Gastroesophageal sphincter (tissue), 4 donors: ENCODE measurements around the gene ARHGAP9. TPM values are rescaled to one million over a fixed set of nuclear protein-coding genes. Genes with fewer than 3 reads are reported as not detected.
"Not testable (repeated sequence)": the region's sequence is repeated elsewhere in the genome, so short reads cannot be mapped to it uniquely, and the experiment has no call there.

Experiments used
- ATAC-seq: fragments of 150-250 bp; one replicate; pipeline ENCODE4 v1.9.1; 2016; ENCODE audit warnings: mild to moderate bottlenecking, moderate library complexity
- H3K27ac ChIP-seq, 4 donors: fragments of 200-600 bp; sonication (generic) in 3 of 4; 1 replicate in 3 of 4; 2 replicates in 1 of 4; pipeline ENCODE4 v1.5.1; 2016 to 2019
- H3K27me3 ChIP-seq: fragments of 200-600 bp; sonication (generic); one replicate; pipeline ENCODE4 v1.5.1; 2019
- H3K36me3 ChIP-seq, 2 donors: fragments of 200-600 bp; sonication (generic); one replicate each; pipeline ENCODE4 v1.5.1; 2019; ENCODE audit warnings: control low read depth in 1 of 2
- H3K4me1 ChIP-seq, 3 donors: fragments of 200-600 bp; sonication (generic); 1 replicate in 2 of 3; 2 replicates in 1 of 3; pipeline ENCODE4 v1.5.1; 2016 to 2019; ENCODE audit warnings: control low read depth in 2 of 3
- H3K4me3 ChIP-seq, 2 donors: fragments of 200-600 bp; sonication (generic); one replicate each; pipeline ENCODE4 v1.5.1; 2019; ENCODE audit warnings: mild to moderate bottlenecking in 1 of 2, moderate library complexity in 1 of 2
- H3K9me3 ChIP-seq, 3 donors: fragments of 200-600 bp; sonication (generic); one replicate each; pipeline ENCODE4 v1.5.1; 2017 to 2019; ENCODE audit warnings: control low read depth in 2 of 3
- EP300 ChIP-seq: sonication (generic); formaldehyde crosslinking; IDR thresholded peaks from one replicate; pipeline ENCODE4 v1.6.1; 2017; ENCODE audit warnings: antibody characterized with exemption, mild to moderate bottlenecking
- POLR2A ChIP-seq, 2 donors: fragments of 450-650 bp; IDR thresholded peaks; one replicate each; pipeline ENCODE4 v1.6.1; 2017; ENCODE audit warnings: antibody characterized with exemption in 2 of 2, mild to moderate bottlenecking in 2 of 2, moderate library complexity in 1 of 2
- POLR2AphosphoS5 ChIP-seq: sonication (generic); formaldehyde crosslinking; IDR thresholded peaks from one replicate; pipeline ENCODE4 v1.6.1; 2017; ENCODE audit warnings: antibody characterized with exemption
- WGBS, 2 donors: methylation state at CpG; one replicate each; pipeline ENCODE4 v1.1.5; 2018; ENCODE audit warnings: low coverage in 1 of 2; 5-methylcytosine and 5-hydroxymethylcytosine counted together
- total RNA-seq, 4 donors: library from RNA; depleted of rRNA; stranded (reverse); fragments of >200 nt; gene quantifications; one replicate each; pipeline ENCODE4 v1.1.0, GENCODE V29; 2016
- TF ChIP-seq, protein P1 (sequence below), 4 experiments: fragments of 200-600 bp in 2 of 4; fragments of 450-650 bp in 2 of 4; sonication (generic) in 1 of 4; IDR thresholded peaks; one replicate each; pipeline ENCODE4 v1.5.1; 2017 to 2019; ENCODE audit warnings: antibody characterized with exemption in 4 of 4, mild to moderate bottlenecking in 2 of 4, moderate library complexity in 2 of 4

Gene ARHGAP9
- total RNA-seq, 4 donors from 2014 or later: 5.6 to 13.1 (median 8.9) TPM

DNA sequence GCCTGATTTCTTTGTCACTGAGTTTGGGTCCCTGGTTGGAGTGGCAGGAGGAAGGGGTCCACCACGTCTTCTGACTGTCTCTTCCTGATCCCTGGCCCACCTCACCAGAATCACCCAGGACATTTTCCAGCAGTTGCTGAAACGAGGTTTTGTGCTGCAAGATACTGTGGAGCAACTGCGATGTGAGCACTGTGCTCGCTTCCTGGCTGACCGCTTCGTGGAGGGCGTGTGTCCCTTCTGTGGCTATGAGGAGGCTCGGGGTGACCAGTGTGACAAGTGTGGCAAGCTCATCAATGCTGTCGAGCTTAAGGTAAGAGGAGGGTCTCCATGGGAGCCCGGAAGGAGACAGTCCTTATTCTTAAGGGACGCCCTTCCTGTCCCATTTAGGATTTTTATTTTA is 20.5 kb upstream of the ARHGAP9 start:
- peaks cover 0 to 99% of the 10 kb centered on the region in 2 donors for H3K36me3 ChIP-seq
- 92 to 96% methylated on average over 5 of the region's 11 CpGs for WGBS, 2 donors
- H3K27ac ChIP-seq: no peak overlapping the region
- TF ChIP-seq POLR2A (IDR thresholded peaks at IDR 0.05) (no peak), EP300 (no peak), POLR2AphosphoS5 (no peak)
- TF ChIP-seq, protein P1, sequence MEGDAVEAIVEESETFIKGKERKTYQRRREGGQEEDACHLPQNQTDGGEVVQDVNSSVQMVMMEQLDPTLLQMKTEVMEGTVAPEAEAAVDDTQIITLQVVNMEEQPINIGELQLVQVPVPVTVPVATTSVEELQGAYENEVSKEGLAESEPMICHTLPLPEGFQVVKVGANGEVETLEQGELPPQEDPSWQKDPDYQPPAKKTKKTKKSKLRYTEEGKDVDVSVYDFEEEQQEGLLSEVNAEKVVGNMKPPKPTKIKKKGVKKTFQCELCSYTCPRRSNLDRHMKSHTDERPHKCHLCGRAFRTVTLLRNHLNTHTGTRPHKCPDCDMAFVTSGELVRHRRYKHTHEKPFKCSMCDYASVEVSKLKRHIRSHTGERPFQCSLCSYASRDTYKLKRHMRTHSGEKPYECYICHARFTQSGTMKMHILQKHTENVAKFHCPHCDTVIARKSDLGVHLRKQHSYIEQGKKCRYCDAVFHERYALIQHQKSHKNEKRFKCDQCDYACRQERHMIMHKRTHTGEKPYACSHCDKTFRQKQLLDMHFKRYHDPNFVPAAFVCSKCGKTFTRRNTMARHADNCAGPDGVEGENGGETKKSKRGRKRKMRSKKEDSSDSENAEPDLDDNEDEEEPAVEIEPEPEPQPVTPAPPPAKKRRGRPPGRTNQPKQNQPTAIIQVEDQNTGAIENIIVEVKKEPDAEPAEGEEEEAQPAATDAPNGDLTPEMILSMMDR (IDR thresholded peaks at IDR 0.05): no peak
- no peaks in the 10 kb centered on the region for H3K27me3 ChIP-seq
- H3K4me1 ChIP-seq: no peaks in the 10 kb centered on the region
- no peak overlapping the region for H3K4me3 ChIP-seq
- no peak for ATAC-seq
- no peaks in the 10 kb centered on the region for H3K9me3 ChIP-seq

DNA sequence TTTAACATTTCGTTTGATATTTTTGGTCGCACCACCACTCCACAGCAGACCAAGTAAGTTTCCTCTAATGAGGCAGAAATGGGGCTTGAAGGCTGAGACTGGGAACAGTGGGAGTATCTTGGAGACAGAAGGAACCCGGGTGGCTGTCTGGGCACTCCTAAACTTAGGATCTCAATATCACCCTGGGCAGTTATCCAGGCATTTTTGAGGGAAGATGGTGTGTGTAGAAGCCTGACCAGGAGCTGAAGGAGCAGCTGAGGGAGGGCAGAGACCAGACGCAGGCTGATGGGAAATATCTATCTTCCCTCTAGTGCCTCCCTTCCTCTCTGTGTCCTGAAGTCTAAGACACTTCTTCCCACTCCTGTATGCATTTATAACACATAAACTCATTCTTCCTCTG is 18.9 kb upstream of the ARHGAP9 start:
- H3K9me3 ChIP-seq: no peaks in the 10 kb centered on the region
- no peak overlapping the region for H3K27ac ChIP-seq
- H3K27me3 ChIP-seq: no peaks in the 10 kb centered on the region
- no peak for ATAC-seq
- H3K4me1 ChIP-seq: no peaks in the 10 kb centered on the region
- H3K36me3 ChIP-seq: peaks cover 0 to 92% of the 10 kb centered on the region in 2 donors
- TF ChIP-seq POLR2A (IDR thresholded peaks at IDR 0.05): no peak
- TF ChIP-seq POLR2AphosphoS5: no peak
- TF ChIP-seq EP300: no peak
- TF ChIP-seq, protein P1 (IDR thresholded peaks at IDR 0.05): no peak
- WGBS, 2 donors: 76% methylated on average over 3 of the region's 4 CpGs; no CpG with 5 or more reads in 1 of the 2 donors
- no peak overlapping the region for H3K4me3 ChIP-seq

DNA sequence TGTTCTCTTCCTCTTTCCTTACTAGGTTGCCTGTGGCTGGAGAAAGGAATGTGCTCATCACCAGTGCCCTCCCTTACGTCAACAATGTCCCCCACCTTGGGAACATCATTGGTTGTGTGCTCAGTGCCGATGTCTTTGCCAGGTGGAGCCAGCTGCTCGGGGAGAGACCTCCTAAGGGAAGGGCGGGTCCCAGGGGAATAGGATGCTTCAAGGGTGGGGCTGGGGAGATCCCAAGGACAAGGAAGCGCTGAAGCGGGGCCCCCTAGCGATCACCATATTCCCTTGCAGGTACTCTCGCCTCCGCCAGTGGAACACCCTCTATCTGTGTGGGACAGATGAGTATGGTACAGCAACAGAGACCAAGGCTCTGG is 18.5 kb upstream of the ARHGAP9 start:
- Histone ChIP-seq H3K4me1 (no peaks in the 10 kb centered on the region), H3K27ac (no peak overlapping the region), H3K9me3 (no peaks in the 10 kb centered on the region), H3K27me3 (no peaks in the 10 kb centered on the region), H3K36me3 (peaks cover 0 to 87% of the 10 kb centered on the region in 2 donors), H3K4me3 (no peak overlapping the region)
- no peak for ATAC-seq
- WGBS, 2 donors: 80% methylated on average over 2 of the region's 9 CpGs; no CpG with 5 or more reads in 1 of the 2 donors
- TF ChIP-seq, protein P1 (IDR thresholded peaks at IDR 0.05): no peak
- TF ChIP-seq EP300: no peak
- TF ChIP-seq POLR2AphosphoS5: no peak
- TF ChIP-seq POLR2A (IDR thresholded peaks at IDR 0.05): no peak

DNA sequence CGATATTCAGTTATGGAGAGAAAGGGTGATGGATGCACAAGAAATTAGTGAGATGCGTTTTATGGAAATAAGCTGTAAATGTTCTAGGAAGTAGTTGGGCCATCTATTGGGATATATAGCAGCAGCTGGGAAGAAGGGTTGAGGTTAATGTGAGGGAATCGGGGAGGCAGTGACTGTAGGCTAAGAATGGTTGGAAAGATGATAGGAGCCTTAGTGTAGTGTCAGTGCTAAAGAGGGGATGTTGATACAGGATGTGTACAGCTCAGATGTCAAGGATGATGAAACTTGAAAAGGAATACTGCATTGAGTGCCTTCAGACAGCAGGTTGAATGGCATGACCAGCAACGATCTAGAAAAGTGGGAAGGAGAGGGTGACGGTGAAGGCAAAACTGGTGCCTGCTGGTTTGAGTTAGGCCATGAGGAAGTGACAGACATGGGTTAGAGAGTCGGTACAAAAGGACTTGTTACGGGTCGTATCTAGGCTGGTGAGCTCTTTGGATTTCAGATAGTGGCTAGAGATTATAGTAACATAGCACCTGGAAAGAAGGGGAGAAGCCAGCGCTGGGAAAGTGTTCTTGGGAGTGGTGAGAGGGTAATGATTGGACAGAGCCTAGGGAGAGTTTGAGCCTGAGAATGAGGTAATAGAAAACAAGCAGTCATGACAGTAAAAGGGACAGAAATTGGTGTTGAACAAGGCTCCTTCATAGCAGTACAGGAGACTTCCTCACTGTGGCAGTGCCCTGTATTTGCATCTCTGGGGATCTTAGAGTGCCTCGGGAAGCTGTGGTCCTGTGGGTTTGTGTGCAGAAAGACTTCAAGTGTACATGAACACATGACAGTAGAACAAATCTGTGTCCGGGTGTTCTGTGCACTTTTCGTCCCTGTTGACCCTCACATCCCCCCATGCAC is 17.8 kb upstream of the ARHGAP9 start:
- no peaks in the 10 kb centered on the region for H3K4me1 ChIP-seq
- H3K27me3 ChIP-seq: no peaks in the 10 kb centered on the region
- TF ChIP-seq POLR2A (IDR thresholded peaks at IDR 0.05) (no peak), POLR2AphosphoS5 (no peak), EP300 (no peak)
- TF ChIP-seq, protein P1 (IDR thresholded peaks at IDR 0.05): no peak
- no peak overlapping the region for H3K4me3 ChIP-seq
- 83 to 86% methylated on average over 9 to 12 of the region's 12 CpGs for WGBS, 2 donors
- no peak overlapping the region for H3K27ac ChIP-seq
- H3K9me3 ChIP-seq: no peaks in the 10 kb centered on the region
- peaks cover 0 to 85% of the 10 kb centered on the region in 2 donors for H3K36me3 ChIP-seq
- no peak for ATAC-seq

DNA sequence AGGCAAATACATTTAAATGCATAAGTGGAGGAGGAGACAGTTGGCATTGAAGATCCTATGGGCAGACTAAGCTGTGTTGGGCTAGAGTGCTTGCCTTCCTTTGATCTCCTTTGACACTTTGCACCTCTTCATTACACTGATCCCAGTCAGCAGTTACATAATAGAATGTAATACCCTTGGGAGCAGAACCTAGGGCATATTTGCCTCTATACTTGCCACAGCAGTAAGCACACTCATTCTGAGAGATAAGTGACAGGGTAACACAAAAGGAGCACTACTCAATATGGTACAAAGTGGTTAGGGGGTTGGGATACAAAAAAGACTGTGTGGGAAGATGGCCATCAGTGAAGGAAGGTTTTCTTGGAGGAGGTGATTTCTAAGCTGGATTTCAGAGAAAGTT is 17.2 kb upstream of the ARHGAP9 start:
- H3K9me3 ChIP-seq: no peaks in the 10 kb centered on the region
- no peak for ATAC-seq
- peaks cover 0 to 85% of the 10 kb centered on the region in 2 donors for H3K36me3 ChIP-seq
- H3K27me3 ChIP-seq: no peaks in the 10 kb centered on the region
- TF ChIP-seq POLR2AphosphoS5 (no peak), POLR2A (IDR thresholded peaks at IDR 0.05) (no peak), EP300 (no peak)
- TF ChIP-seq, protein P1 (IDR thresholded peaks at IDR 0.05): no peak
- H3K27ac ChIP-seq: no peak overlapping the region
- H3K4me1 ChIP-seq: no peaks in the 10 kb centered on the region
- H3K4me3 ChIP-seq: no peak overlapping the region

DNA sequence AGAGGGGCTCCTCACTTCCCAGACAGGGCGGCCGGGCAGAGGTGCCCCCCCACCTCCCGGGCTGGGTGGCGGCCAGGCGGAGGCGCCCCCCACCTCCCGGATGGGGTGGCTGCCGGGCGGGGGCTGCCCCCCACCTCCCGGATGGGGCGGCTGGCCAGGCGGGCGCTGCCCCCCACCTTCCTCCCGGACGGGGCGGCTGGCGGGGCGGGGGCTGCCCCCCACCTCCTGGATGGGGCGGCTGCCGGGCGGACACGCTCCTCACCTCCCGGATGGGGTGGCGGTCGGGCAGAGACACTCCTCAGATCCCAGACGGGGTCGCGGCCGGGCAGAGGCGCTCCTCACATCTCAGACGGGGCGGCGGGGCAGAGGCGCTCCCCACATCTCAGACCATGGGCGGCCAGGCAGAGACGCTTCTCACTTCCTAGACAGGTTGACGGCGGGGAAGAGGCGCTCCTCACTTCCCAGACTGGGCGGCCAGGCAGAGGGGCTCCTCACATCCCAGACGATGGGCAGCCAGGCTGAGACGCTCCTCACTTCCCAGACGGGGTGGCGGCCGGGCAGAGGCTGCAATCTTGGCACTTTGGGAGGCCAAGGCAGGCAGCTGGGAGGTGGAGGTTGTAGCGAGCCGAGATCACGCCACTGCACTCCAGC is 15.5 kb upstream of the ARHGAP9 start:
- H3K27me3 ChIP-seq, ATAC-seq, H3K4me1 ChIP-seq, H3K9me3 ChIP-seq, H3K4me3 ChIP-seq, H3K27ac ChIP-seq: not testable (repeated sequence)
- peaks cover 0 to 85% of the 10 kb centered on the region in 2 donors for H3K36me3 ChIP-seq
- no CpG with 5 or more reads among the region's 48 CpGs for WGBS, 2 donors
